Endothelial cell of umbilical vein (primary cell): ENCODE results near the gene SLC13A5. TPM values are rescaled to one million over a fixed set of nuclear protein-coding genes. Genes with fewer than 3 reads are reported as not detected.

ENCODE experiments used
- BruUV-seq: library from RNA; stranded (reverse); fragments of 400-500 nt; replicated peaks from 2 replicates; lab custom pipeline; 2021; lab: Mats Ljungman, UMichigan
- CTCF ChIA-PET: fragments of 300-600, 350-600 bp; sonication (Branson Sonifier 250); formaldehyde crosslinking; loops from one replicate; lab custom pipeline; 2021; ENCODE audit warnings: antibody characterized with exemption, inconsistent platforms; lab: Charles Lee
- POLR2A ChIA-PET: fragments of 300-600, 350-600 bp; sonication (Branson Sonifier 250); formaldehyde crosslinking; loops from one replicate; lab custom pipeline; 2021; ENCODE audit warnings: antibody characterized with exemption, inconsistent platforms; lab: Charles Lee
- DNase-seq: peaks from one replicate; pipeline ENCODE4 v3.0.0-alpha.2; 2011; ENCODE audit warnings: low read depth, low spot score
- FAIRE-seq: peaks from 2 replicates; lab custom pipeline; 2011; peaks lifted over from hg19 to GRCh38; lab: Jason Lieb, UNC
- H2AFZ ChIP-seq: 2 replicates; pipeline ENCODE4 v1.6.0; 2012; ENCODE audit warnings: low read depth, low read length, control low read depth, inconsistent platforms
- H3K27ac ChIP-seq: 2 replicates; pipeline ENCODE4 v1.5.1; 2011; ENCODE audit warnings: low read depth, mild to moderate bottlenecking, control low read depth, low read length, moderate library complexity; ENCODE audit not compliant: insufficient read depth
- H3K27me3 ChIP-seq, 2 experiments: 2 replicates each; pipeline versions ENCODE4 v1.6.0 to v1.6.1; 2011; ENCODE audit warnings: low read length in 2 of 2, mixed read lengths in 1 of 2; ENCODE audit not compliant: control insufficient read depth in 2 of 2, insufficient read depth in 2 of 2
- H3K36me3 ChIP-seq, 2 experiments: 2 replicates in 1 of 2; 3 replicates in 1 of 2; pipeline ENCODE4 v1.5.1; 2011; ENCODE audit warnings: low read length in 2 of 2, mild to moderate bottlenecking in 1 of 2, moderate library complexity in 1 of 2; ENCODE audit not compliant: control insufficient read depth in 2 of 2, insufficient read depth in 2 of 2; ENCODE audit errors: extremely low read depth in 1 of 2
- H3K4me1 ChIP-seq: 3 replicates; pipeline ENCODE4 v1.5.1; 2011; ENCODE audit warnings: mild to moderate bottlenecking, low read length; ENCODE audit not compliant: control insufficient read depth, insufficient read depth; ENCODE audit errors: extremely low read depth
- H3K4me2 ChIP-seq: 2 replicates; pipeline ENCODE4 v1.6.1; 2011; ENCODE audit warnings: low read length, control low read depth, mixed read lengths; ENCODE audit not compliant: insufficient read depth
- H3K4me3 ChIP-seq, 3 experiments: fragments of 200-600 bp in 1 of 3; sonication (generic), shearing (Covaris generic) in 1 of 3; replicated peaks in 1 of 3; 2 replicates each; pipeline ENCODE4 v1.5.1; 2011 to 2016; ENCODE audit warnings: control low read depth in 3 of 3, low read length in 3 of 3, mild to moderate bottlenecking in 2 of 3, inconsistent platforms in 1 of 3, low read depth in 1 of 3, moderate library complexity in 1 of 3; ENCODE audit not compliant: insufficient read depth in 1 of 3
- H3K79me2 ChIP-seq: 2 replicates; pipeline ENCODE4 v1.6.0; 2012; ENCODE audit warnings: low read length, inconsistent platforms; ENCODE audit not compliant: control insufficient read depth, insufficient read depth
- H3K9ac ChIP-seq: replicated peaks from 2 replicates; pipeline ENCODE3; 2011; ENCODE audit warnings: low read length, control low read depth; ENCODE audit not compliant: insufficient read depth; ENCODE audit errors: extremely low read depth
- H3K9me1 ChIP-seq: replicated peaks from 3 replicates; pipeline ENCODE4 v1.6.0; 2011; ENCODE audit warnings: mild to moderate bottlenecking, low read length; ENCODE audit not compliant: control insufficient read depth, insufficient read depth; ENCODE audit errors: extremely low read depth
- H3K9me3 ChIP-seq: replicated peaks from 2 replicates; pipeline ENCODE4 v1.5.1; 2012; ENCODE audit warnings: low read length, inconsistent platforms; ENCODE audit not compliant: control insufficient read depth, insufficient read depth
- H4K20me1 ChIP-seq: replicated peaks from 2 replicates; pipeline ENCODE3; 2011; ENCODE audit warnings: mild to moderate bottlenecking, low read length; ENCODE audit not compliant: control insufficient read depth, insufficient read depth; ENCODE audit errors: extremely low read depth
- CTCF ChIP-seq, 2 donors: IDR thresholded peaks; 1 replicate in 1 of 2; 2 replicates in 1 of 2; pipeline ENCODE4 v1.5.1; 2011; ENCODE audit warnings: low read length in 2 of 2, mild to moderate bottlenecking in 2 of 2, moderate library complexity in 2 of 2, control low read depth in 1 of 2, inconsistent platforms in 1 of 2, low read depth in 1 of 2; ENCODE audit not compliant: insufficient read depth in 1 of 2; ENCODE audit errors: extremely low read depth in 1 of 2
- EZH2 ChIP-seq: IDR thresholded peaks from 2 replicates; pipeline ENCODE4 v1.6.1; 2012; ENCODE audit warnings: borderline replicate concordance, low read depth, mild to moderate bottlenecking, moderate library complexity, low read length, inconsistent platforms; ENCODE audit not compliant: severe bottlenecking
- FOS ChIP-seq: IDR thresholded peaks from 2 replicates; pipeline ENCODE4 v1.6.1; 2011; ENCODE audit warnings: mild to moderate bottlenecking, low read length, moderate library complexity, borderline replicate concordance; ENCODE audit not compliant: insufficient read depth
- GATA2 ChIP-seq: IDR thresholded peaks from 2 replicates; pipeline ENCODE4 v1.7.0; 2011; ENCODE audit warnings: low read depth, mild to moderate bottlenecking, moderate library complexity, mixed read lengths, low read length; ENCODE audit not compliant: insufficient read length, insufficient read depth
- JUN ChIP-seq: IDR thresholded peaks from 2 replicates; pipeline ENCODE4 v1.6.1; 2011; ENCODE audit warnings: borderline replicate concordance, low read depth; ENCODE audit not compliant: insufficient read length, insufficient read depth
- MAX ChIP-seq: IDR thresholded peaks from 2 replicates; pipeline ENCODE4 v1.6.1; 2011; ENCODE audit not compliant: insufficient read depth, insufficient read length
- MYC ChIP-seq: IDR thresholded peaks from one replicate; pipeline ENCODE4 v1.6.1; 2011; ENCODE audit warnings: mild to moderate bottlenecking, low read depth, low read length
- POLR2A ChIP-seq: IDR thresholded peaks from 2 replicates; pipeline ENCODE4 v1.6.1; 2012; ENCODE audit warnings: low read depth, mild to moderate bottlenecking, control low read depth, low read length
- POLR2AphosphoS5 ChIP-seq: IDR thresholded peaks from 2 replicates; pipeline ENCODE4 v1.6.1; 2012; ENCODE audit warnings: low read depth, mild to moderate bottlenecking, control low read depth, low read length, moderate library complexity; ENCODE audit not compliant: insufficient read depth
- dilution Hi-C: fragments of 300-500 bp; cut with MboI; formaldehyde crosslinking; loops from one replicate; pipeline ENCODE4 v1.15.0; 2019; ENCODE audit warnings: low sequenced_read_pairs; ENCODE audit not compliant: extremely low pct_ligation_motif_present
- intact Hi-C: fragments of 100-400 bp; cut with micrococcal nuclease; formaldehyde crosslinking; loops from one replicate; pipeline ENCODE4 v1.10.0; 2022
- polyA plus RNA-seq, 4 experiments: library from polyadenylated mRNA; depleted of rRNA in 3 of 4; stranded (reverse) in 3 of 4; unstranded in 1 of 4; fragments of >200 nt; gene quantifications; 2 replicates each; pipeline versions ENCODE4 v1.2.1 to v1.2.3, GENCODE V29; 2011 to 2012; ENCODE audit warnings: missing spikeins in 1 of 4
- total RNA-seq: library from RNA; stranded (reverse); gene quantifications from 2 replicates; pipeline ENCODE4 v1.2.3, GENCODE V29; 2021

Gene SLC13A5
- total and polyA plus RNA-seq, 2 donors (not counting 3 experiments of a cell fraction or from before 2014, with no cell fraction given): 0.03 TPM; not detected in 1

- Histone ChIP-seq H2AFZ (no peak overlapping the region), H3K36me3 (no peaks in the 10 kb centered on the region), H3K9ac (no peak overlapping the region), H3K27ac (no peak overlapping the region), H3K4me3 (no peak overlapping the region), H4K20me1 (no peaks in the 10 kb centered on the region), H3K9me3 (no peaks in the 10 kb centered on the region), H3K27me3 (peaks cover 0 to 7% of the 10 kb centered on the region in 2 experiments), H3K4me1 (no peaks in the 10 kb centered on the region), H3K4me2 (no peak overlapping the region), H3K9me1 (no peaks in the 10 kb centered on the region), H3K79me2 (no peaks in the 10 kb centered on the region)
- ChIA-PET CTCF (interaction anchor here (1.0 to 1.3 kb wide), 2 partner anchors 11 to 315 kb away, joined by 3 read pairs; no protein-coding TSS in a partner anchor), POLR2A (no interaction called here)
- intact Hi-C loops: no loop called here
- FAIRE-seq: no peak
- DNase-seq: no peak
- no peak for TF ChIP-seq CTCF (IDR thresholded peaks at IDR 0.05; ENCODE audit: extremely low read depth in 1 of 2, insufficient read depth in 1 of 2, low read depth in 1 of 2, low read length in 2 of 2)
- TF ChIP-seq MYC: no peak
- TF ChIP-seq MAX: no peak
- no peak for TF ChIP-seq POLR2A
- no peak for TF ChIP-seq EZH2
- no peak for TF ChIP-seq POLR2AphosphoS5
- TF ChIP-seq JUN: no peak
- no peak for TF ChIP-seq FOS
- no peak for TF ChIP-seq GATA2
- BruUV-seq: no TSS peak
- dilution Hi-C loops: no loop called here
These were observed 24.2 kb downstream of the SLC13A5 start for GRCh38 chr17:6688944-6689343.
